OCI-LY3 (cell line): ENCODE results near the gene TSHR.

ENCODE experiments used
- CTCF ChIP-seq: fragments of 200-600, 300-600 bp; sonication (generic); IDR thresholded peaks from 2 replicates; pipeline ENCODE4 v1.5.1; 2014; ENCODE audit warnings: antibody characterized with exemption, low read length, low read depth
- EZH2phosphoT487 ChIP-seq: fragments of 200-600 bp; shearing (Covaris generic); IDR thresholded peaks from 2 replicates; pipeline ENCODE4 v1.6.1; 2018; ENCODE audit warnings: antibody characterized with exemption, mixed run types, low read depth

DNA sequence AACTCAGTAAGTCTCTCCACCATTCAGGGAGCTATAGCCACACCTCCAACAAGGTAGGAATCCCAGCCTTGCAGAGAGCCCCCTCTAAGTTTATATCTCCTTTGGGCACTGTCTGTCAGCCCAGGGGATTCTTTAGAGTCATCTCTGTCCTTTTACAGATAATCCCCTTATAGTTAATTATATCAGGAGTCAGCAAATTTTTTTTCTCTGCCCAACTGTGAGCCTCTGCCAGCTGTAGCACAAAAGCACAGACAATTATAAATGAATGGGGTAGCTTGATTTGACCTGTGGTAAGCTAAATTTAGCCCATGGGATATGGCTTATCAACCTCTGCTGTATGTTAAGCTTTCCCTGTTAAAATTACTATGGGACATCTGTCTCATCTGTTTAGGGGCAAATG, 22.1 kb upstream of the TSHR start:
- TF ChIP-seq CTCF (no peak), EZH2phosphoT487 (no peak)
